ENCODE measurements around the gene RNF111. TPM values are rescaled to one million over a fixed set of nuclear protein-coding genes. Genes with fewer than 3 reads are reported as not detected.

Gene RNF111
- polyA plus RNA-seq, 2 donors: 7.6 to 9.7 TPM

DNA sequence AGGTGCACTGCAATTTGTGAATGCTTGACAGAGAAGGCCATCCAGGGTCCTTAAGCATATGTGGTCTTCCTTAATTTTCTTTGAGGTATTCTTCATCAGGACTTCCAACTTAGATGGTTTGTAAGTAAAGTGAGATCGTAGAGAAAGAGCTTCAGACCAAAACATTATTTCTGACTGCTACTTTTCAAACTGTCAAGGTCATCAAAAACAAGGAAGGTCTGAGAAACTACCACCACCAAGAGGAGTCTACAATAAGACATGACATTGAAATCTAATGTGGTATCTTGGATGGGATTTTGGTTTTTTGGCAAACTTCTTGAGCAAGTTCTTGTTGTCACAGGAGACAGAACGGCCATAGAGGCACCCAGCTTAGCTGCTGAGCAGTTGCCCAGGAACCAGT is 20.0 kb upstream of the RNF111 start:
- WGBS, 2 donors: 87 to 88% methylated on average over 2 of the region's 2 CpGs
- H3K36me3 ChIP-seq (ENCODE audit: control insufficient read depth in 2 of 2, insufficient read depth in 2 of 2, low read length in 1 of 2): no peaks in the 10 kb centered on the region
- H3K4me3 ChIP-seq (ENCODE audit: low read depth in 1 of 2, low read length in 2 of 2): no peak overlapping the region
- no peak overlapping the region for H3K27ac ChIP-seq (ENCODE audit: low read depth in 2 of 2, low read length in 1 of 2)
- H3K27me3 ChIP-seq (ENCODE audit: control insufficient read depth in 1 of 2, insufficient read depth in 2 of 2, low read length in 2 of 2): no peaks in the 10 kb centered on the region
- H3K9me3 ChIP-seq (ENCODE audit: control insufficient read depth in 2 of 2, insufficient read depth in 1 of 2, low read depth in 1 of 2, low read length in 1 of 2): no peaks in the 10 kb centered on the region
- H3K4me1 ChIP-seq (ENCODE audit: control insufficient read depth in 2 of 2, insufficient read depth in 2 of 2, low read length in 1 of 2): no peaks in the 10 kb centered on the region

DNA sequence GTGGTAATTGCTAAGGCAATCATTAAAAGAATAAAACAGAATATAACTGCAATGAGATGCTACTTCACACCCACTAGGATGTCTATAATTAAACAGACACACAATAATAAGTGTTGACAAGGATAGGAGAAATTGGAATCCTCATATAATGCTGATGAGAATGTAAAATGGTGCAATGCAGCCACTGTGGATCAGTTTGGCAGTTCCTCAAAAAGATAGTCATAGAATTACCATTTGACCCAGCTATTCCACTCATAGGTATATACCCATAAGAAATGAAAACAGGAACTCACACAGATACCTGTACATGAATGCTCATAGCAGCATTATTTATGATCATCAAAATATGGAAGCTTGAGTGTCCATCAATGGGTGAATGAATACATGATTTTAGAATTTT is 9.6 kb upstream of the RNF111 start:
- H3K4me1 ChIP-seq (ENCODE audit: control insufficient read depth in 2 of 2, insufficient read depth in 2 of 2, low read length in 1 of 2): no peaks in the 10 kb centered on the region
- H3K4me3 ChIP-seq (ENCODE audit: low read depth in 1 of 2, low read length in 2 of 2): no peak overlapping the region
- no peak overlapping the region for H3K27ac ChIP-seq (ENCODE audit: low read depth in 2 of 2, low read length in 1 of 2)
- H3K9me3 ChIP-seq (ENCODE audit: control insufficient read depth in 2 of 2, insufficient read depth in 1 of 2, low read depth in 1 of 2, low read length in 1 of 2): peaks cover 0 to 2% of the 10 kb centered on the region in 2 donors
- no peaks in the 10 kb centered on the region for H3K27me3 ChIP-seq (ENCODE audit: control insufficient read depth in 1 of 2, insufficient read depth in 2 of 2, low read length in 2 of 2)
- H3K36me3 ChIP-seq (ENCODE audit: control insufficient read depth in 2 of 2, insufficient read depth in 2 of 2, low read length in 1 of 2): no peaks in the 10 kb centered on the region

DNA sequence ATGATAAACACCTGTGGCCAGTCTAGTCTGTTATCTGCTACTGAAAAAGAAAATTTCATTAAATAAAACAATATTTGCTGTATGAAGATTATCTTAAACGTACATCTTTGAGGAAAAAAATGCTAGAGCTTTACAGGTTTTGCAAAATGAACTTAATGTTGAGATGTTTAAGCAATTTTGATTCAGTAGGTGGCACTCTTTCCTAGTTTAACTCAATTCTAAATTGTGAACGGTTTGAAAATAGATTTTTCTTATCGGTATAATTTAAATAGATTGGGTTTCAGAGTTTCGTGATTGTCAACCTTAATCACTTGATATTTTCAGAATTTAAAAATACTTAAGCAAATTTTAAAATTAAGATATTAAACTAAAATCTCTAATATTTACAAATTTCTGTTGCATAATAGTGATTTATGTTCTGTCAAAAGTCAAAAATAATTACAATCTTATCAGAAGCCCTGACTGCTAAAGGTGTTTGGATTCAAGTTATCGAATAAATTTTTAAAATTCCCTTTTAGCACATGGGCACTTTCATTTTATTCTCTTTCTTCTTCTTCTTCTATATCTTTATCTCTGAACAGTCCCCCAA is 7.0 kb upstream of the RNF111 start:
- 4 to 5% methylated on average over 5 of the region's 5 CpGs for WGBS, 2 donors
- Histone ChIP-seq H3K27ac (ENCODE audit: low read depth in 2 of 2, low read length in 1 of 2) (no peak overlapping the region), H3K9me3 (ENCODE audit: control insufficient read depth in 2 of 2, insufficient read depth in 1 of 2, low read depth in 1 of 2, low read length in 1 of 2) (no peaks in the 10 kb centered on the region), H3K27me3 (ENCODE audit: control insufficient read depth in 1 of 2, insufficient read depth in 2 of 2, low read length in 2 of 2) (no peaks in the 10 kb centered on the region), H3K4me3 (ENCODE audit: low read depth in 1 of 2, low read length in 2 of 2) (no peak overlapping the region), H3K36me3 (ENCODE audit: control insufficient read depth in 2 of 2, insufficient read depth in 2 of 2, low read length in 1 of 2) (no peaks in the 10 kb centered on the region), H3K4me1 (ENCODE audit: control insufficient read depth in 2 of 2, insufficient read depth in 2 of 2, low read length in 1 of 2) (no peaks in the 10 kb centered on the region)

DNA sequence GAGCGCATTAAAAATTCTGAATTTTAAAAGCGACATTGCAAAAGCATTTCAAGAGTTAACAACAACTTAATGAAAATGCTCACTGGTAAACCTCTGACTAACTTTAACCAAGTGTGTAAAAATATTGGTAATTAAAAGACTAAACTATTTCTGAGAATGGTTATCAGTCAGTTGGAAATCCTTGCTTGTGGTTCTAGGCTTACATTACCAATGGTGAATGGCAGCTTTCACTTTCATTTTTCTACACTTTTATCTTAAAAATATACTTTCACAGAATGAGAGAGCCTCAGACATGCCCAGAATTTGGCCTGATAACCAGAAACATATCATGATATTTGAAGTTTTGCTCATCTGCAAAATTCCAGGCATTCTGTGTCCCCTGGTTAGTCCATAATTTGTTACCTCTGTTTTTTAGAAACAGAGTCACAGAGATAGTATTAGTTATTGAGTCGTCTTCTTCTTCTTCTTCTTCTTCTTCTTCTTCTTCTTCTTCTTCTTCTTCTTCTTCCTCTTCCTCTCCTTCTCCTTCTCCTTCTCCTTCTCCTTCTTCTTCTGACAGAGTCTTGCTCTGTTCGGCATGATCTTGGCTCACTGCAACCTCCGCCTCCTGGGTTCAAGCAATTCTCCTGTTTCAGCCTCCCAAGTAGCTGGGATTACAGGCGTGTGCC is 5.5 kb upstream of the RNF111 start:
- WGBS, 2 donors: 71 to 85% methylated on average over 6 of the region's 6 CpGs
- no peak overlapping the region for H3K4me3 ChIP-seq (ENCODE audit: low read depth in 1 of 2, low read length in 2 of 2)
- no peaks in the 10 kb centered on the region for H3K36me3 ChIP-seq (ENCODE audit: control insufficient read depth in 2 of 2, insufficient read depth in 2 of 2, low read length in 1 of 2)
- no peaks in the 10 kb centered on the region for H3K4me1 ChIP-seq (ENCODE audit: control insufficient read depth in 2 of 2, insufficient read depth in 2 of 2, low read length in 1 of 2)
- H3K27ac ChIP-seq (ENCODE audit: low read depth in 2 of 2, low read length in 1 of 2): no peak overlapping the region
- H3K27me3 ChIP-seq (ENCODE audit: control insufficient read depth in 1 of 2, insufficient read depth in 2 of 2, low read length in 2 of 2): no peaks in the 10 kb centered on the region
- H3K9me3 ChIP-seq (ENCODE audit: control insufficient read depth in 2 of 2, insufficient read depth in 1 of 2, low read depth in 1 of 2, low read length in 1 of 2): no peaks in the 10 kb centered on the region

DNA sequence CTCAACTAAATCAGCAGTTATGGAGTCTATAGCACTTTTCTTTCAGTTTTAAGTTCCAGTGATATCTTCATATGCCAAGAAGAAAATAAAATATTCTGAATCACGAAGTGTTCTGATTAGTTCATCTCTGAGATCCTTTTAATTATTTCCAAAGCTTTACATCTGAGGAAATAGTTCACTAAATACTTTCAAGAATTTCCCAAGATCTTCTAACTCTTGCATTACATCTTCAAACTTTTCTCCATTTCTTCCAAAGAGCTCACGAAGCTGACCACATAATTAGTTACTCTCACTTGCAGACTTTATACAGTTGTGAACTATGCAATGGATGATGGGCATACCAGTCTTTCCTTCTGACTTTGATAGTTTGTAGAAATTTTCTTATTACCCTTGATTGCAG is 4.2 kb upstream of the RNF111 start:
- H3K27ac ChIP-seq (ENCODE audit: low read depth in 2 of 2, low read length in 1 of 2): no peak overlapping the region
- no peaks in the 10 kb centered on the region for H3K9me3 ChIP-seq (ENCODE audit: control insufficient read depth in 2 of 2, insufficient read depth in 1 of 2, low read depth in 1 of 2, low read length in 1 of 2)
- no peaks in the 10 kb centered on the region for H3K36me3 ChIP-seq (ENCODE audit: control insufficient read depth in 2 of 2, insufficient read depth in 2 of 2, low read length in 1 of 2)
- no peaks in the 10 kb centered on the region for H3K27me3 ChIP-seq (ENCODE audit: control insufficient read depth in 1 of 2, insufficient read depth in 2 of 2, low read length in 2 of 2)
- no peak overlapping the region for H3K4me3 ChIP-seq (ENCODE audit: low read depth in 1 of 2, low read length in 2 of 2)
- WGBS, 2 donors: 82 to 84% methylated on average over 2 of the region's 2 CpGs
- H3K4me1 ChIP-seq (ENCODE audit: control insufficient read depth in 2 of 2, insufficient read depth in 2 of 2, low read length in 1 of 2): no peaks in the 10 kb centered on the region

DNA sequence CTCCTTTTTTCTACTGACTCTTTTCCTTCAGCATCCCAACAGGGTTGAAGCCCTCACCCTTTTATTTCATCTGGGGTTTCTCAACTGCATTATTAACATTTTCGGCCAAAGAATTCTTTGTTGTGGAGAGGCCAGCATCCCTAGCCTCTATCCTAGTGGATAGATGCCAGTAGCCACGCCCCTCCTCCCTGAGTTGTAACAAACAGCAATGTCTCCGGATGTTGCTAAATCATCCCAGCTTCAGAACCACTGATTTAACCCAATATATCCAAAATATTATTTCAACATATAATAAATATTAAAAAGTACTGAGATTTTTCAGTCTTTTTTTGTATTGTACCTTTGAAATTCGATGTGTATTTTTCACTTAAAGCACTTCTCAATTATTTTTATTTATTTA is 2.0 kb upstream of the RNF111 start:
- Histone ChIP-seq H3K27ac (ENCODE audit: low read depth in 2 of 2, low read length in 1 of 2) (no peak overlapping the region), H3K4me3 (ENCODE audit: low read depth in 1 of 2, low read length in 2 of 2) (no peak overlapping the region), H3K9me3 (ENCODE audit: control insufficient read depth in 2 of 2, insufficient read depth in 1 of 2, low read depth in 1 of 2, low read length in 1 of 2) (no peaks in the 10 kb centered on the region), H3K36me3 (ENCODE audit: control insufficient read depth in 2 of 2, insufficient read depth in 2 of 2, low read length in 1 of 2) (no peaks in the 10 kb centered on the region), H3K4me1 (ENCODE audit: control insufficient read depth in 2 of 2, insufficient read depth in 2 of 2, low read length in 1 of 2) (no peaks in the 10 kb centered on the region), H3K27me3 (ENCODE audit: control insufficient read depth in 1 of 2, insufficient read depth in 2 of 2, low read length in 2 of 2) (no peaks in the 10 kb centered on the region)
- 38 to 48% methylated on average over 4 of the region's 4 CpGs for WGBS, 2 donors

DNA sequence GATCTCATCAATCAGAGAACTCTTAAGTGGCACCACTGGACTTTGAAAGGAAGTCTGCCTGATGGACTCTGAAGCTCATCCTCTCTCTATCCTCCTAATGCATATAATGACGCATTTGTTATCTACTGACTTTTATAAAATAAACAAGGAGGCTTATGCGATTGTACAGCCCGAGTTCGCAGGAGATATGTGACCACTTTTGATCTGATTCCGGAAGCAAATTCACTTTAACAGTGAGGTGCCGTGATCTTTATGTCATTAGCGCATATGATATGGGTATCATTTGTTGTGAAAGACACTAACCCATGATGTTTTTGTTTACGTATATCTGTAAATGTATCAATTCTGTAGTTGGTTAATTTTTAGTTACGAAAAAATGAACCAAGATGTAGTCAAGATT is 427 bp upstream of the RNF111 start:
- WGBS, 2 donors: 9% methylated on average over 9 of the region's 9 CpGs
- H3K4me3 ChIP-seq (ENCODE audit: low read depth in 1 of 2, low read length in 2 of 2): peak overlapping the region; percentile 96
- peak overlapping the region in 1 of 2 donors; percentile 94 for H3K27ac ChIP-seq (ENCODE audit: low read depth in 2 of 2, low read length in 1 of 2)
- H3K9me3 ChIP-seq (ENCODE audit: control insufficient read depth in 2 of 2, insufficient read depth in 1 of 2, low read depth in 1 of 2, low read length in 1 of 2): no peaks in the 10 kb centered on the region
- no peaks in the 10 kb centered on the region for H3K27me3 ChIP-seq (ENCODE audit: control insufficient read depth in 1 of 2, insufficient read depth in 2 of 2, low read length in 2 of 2)
- peaks cover 0 to 3% of the 10 kb centered on the region in 2 donors for H3K36me3 ChIP-seq (ENCODE audit: control insufficient read depth in 2 of 2, insufficient read depth in 2 of 2, low read length in 1 of 2)
- no peaks in the 10 kb centered on the region for H3K4me1 ChIP-seq (ENCODE audit: control insufficient read depth in 2 of 2, insufficient read depth in 2 of 2, low read length in 1 of 2)

DNA sequence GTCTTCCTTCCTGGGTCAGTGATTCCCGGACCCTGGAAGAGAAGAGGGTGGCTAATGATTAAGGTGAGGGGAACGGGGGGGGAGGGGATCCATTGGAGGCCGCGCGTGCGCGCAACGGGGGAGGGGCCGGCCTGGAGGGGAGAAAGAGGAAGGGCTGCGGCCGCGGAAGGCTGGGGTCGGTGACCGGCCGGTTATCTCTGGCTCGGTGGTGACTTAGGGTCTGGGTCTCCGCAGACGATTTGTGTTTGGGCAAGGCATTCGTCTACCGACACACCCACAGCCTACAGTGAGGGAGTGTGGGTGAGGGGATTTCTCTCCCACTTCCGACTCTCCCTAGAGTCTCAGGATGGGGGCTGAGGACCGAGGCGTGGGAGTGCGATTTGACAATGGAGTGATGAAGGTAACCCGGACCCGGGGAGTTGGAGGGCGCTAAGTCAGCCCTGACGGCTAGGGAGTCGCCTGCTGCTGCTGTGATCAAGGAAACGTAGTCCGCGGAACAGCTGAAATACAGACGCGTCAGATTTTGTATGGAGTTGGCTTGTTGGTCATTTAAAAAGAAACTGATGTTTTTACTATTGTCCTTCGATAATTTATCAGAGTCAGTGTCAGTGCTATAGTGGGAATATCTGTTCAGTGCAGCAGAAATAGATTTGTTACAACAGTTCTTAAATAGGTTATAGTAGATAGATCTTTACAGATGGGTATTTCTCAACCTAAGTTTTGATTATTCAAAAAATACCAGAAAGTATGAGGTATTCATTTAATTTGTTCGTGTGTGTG is 733 bp downstream of the RNF111 start:
- 1% methylated on average over 36 of the region's 36 CpGs for WGBS, 2 donors
- H3K27ac ChIP-seq (ENCODE audit: low read depth in 2 of 2, low read length in 1 of 2): peak overlapping the region; percentile 94 to 98
- H3K36me3 ChIP-seq (ENCODE audit: control insufficient read depth in 2 of 2, insufficient read depth in 2 of 2, low read length in 1 of 2): peaks cover 0 to 3% of the 10 kb centered on the region in 2 donors
- no peaks in the 10 kb centered on the region for H3K9me3 ChIP-seq (ENCODE audit: control insufficient read depth in 2 of 2, insufficient read depth in 1 of 2, low read depth in 1 of 2, low read length in 1 of 2)
- no peaks in the 10 kb centered on the region for H3K4me1 ChIP-seq (ENCODE audit: control insufficient read depth in 2 of 2, insufficient read depth in 2 of 2, low read length in 1 of 2)
- no peaks in the 10 kb centered on the region for H3K27me3 ChIP-seq (ENCODE audit: control insufficient read depth in 1 of 2, insufficient read depth in 2 of 2, low read length in 2 of 2)
- H3K4me3 ChIP-seq (ENCODE audit: low read depth in 1 of 2, low read length in 2 of 2): peak overlapping the region; percentile 96

DNA sequence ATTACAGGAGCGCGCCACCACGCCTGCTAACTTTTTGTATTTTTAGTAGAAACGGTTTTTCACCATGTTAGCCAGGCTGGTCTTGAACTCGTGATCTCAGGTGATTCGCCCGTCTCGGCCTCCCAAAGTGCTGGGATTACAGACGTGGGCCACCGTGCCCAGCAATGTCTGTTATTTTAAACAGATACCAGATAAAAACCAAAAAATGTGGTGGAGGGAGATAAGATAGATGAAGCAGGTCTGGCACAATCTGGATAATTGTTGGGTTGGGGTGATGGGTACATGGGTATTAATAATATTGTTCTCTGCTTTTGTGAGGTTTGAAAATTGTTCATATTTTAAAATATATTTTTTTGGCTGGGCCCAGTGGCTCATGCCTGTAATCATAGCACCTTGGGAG is 4.7 kb downstream of the RNF111 start:
- WGBS, 2 donors: 94 to 95% methylated on average over 10 of the region's 10 CpGs

More for the DNA sequence above, 4.7 kb downstream of the RNF111 start:
- no peak overlapping the region for H3K4me3 ChIP-seq (ENCODE audit: low read depth in 1 of 2, low read length in 2 of 2)
- H3K27me3 ChIP-seq (ENCODE audit: control insufficient read depth in 1 of 2, insufficient read depth in 2 of 2, low read length in 2 of 2): no peaks in the 10 kb centered on the region
- no peaks in the 10 kb centered on the region for H3K9me3 ChIP-seq (ENCODE audit: control insufficient read depth in 2 of 2, insufficient read depth in 1 of 2, low read depth in 1 of 2, low read length in 1 of 2)
- H3K4me1 ChIP-seq (ENCODE audit: control insufficient read depth in 2 of 2, insufficient read depth in 2 of 2, low read length in 1 of 2): no peaks in the 10 kb centered on the region
- peaks cover 0 to 3% of the 10 kb centered on the region in 2 donors for H3K36me3 ChIP-seq (ENCODE audit: control insufficient read depth in 2 of 2, insufficient read depth in 2 of 2, low read length in 1 of 2)
- no peak overlapping the region for H3K27ac ChIP-seq (ENCODE audit: low read depth in 2 of 2, low read length in 1 of 2)

Data from esophagus (tissue), 2 donors.